Measurements from ENCODE around the gene SLC34A1.

- TF ChIP-seq CTCF (conservative IDR thresholded peaks at IDR 0.05; ENCODE audit: low read length) (no peak), EZH2phosphoT487 (IDR thresholded peaks at IDR 0.05; ENCODE audit: borderline replicate concordance, low read depth, low read length) (no peak)
Observed at GRCh38 chr5:177431317-177432142, 47.3 kb downstream of the SLC34A1 start.

Data from OCI-LY7 (cell line).